GM12865 (cell line): ENCODE data around the gene SULT1B1.
A peak's percentile ranks its signal among the peaks of the same experiment; 100 is the strongest.

Experiments used
- DNase-seq: peaks from one replicate; pipeline ENCODE4 v3.0.0; 2010; ENCODE audit warnings: low read depth
- H3K4me3 ChIP-seq: 2 replicates; pipeline ENCODE4 v1.5.1; 2011; ENCODE audit warnings: mild to moderate bottlenecking, low read depth, low read length, control low read depth
- CTCF ChIP-seq: IDR thresholded peaks from 2 replicates; pipeline ENCODE4 v1.5.1; 2011; ENCODE audit warnings: low read length, control low read depth, low read depth, inconsistent platforms; ENCODE audit not compliant: insufficient read depth; ENCODE audit errors: missing control alignments

Gene SULT1B1

GRCh38 chr4:69760455-69760854 lies at the start of gene SULT1B1:
Gene SULT1B1, minus strand, starts transcription at chr4:69760620. Its CDS starts 5,403 bp downstream, at chr4:69755217.
- no peak for TF ChIP-seq CTCF
- peak; percentile 15 for DNase-seq
- H3K4me3 ChIP-seq: no peak within 1 kb of the TSS

- no peak for TF ChIP-seq CTCF
- no peak for DNase-seq
- H3K4me3 ChIP-seq: no peak overlapping the region
Measured at GRCh38 chr4:69800599-69800998, 40.2 kb upstream of the SULT1B1 start.

GRCh38 chr4:69799337-69799736 lies 38.9 kb upstream of the SULT1B1 start:
- no peak overlapping the region for H3K4me3 ChIP-seq
- no peak for TF ChIP-seq CTCF
- no peak for DNase-seq

GRCh38 chr4:69793732-69794131 lies 33.3 kb upstream of the SULT1B1 start:
- H3K4me3 ChIP-seq: no peak overlapping the region
- no peak for TF ChIP-seq CTCF
- DNase-seq: no peak

- no peak for DNase-seq
- no peak for TF ChIP-seq CTCF
- no peak overlapping the region for H3K4me3 ChIP-seq
Measured at GRCh38 chr4:69787879-69788278, 27.5 kb upstream of the SULT1B1 start.

GRCh38 chr4:69786547-69786946 lies 26.1 kb upstream of the SULT1B1 start:
- H3K4me3 ChIP-seq: no peak overlapping the region
- no peak for TF ChIP-seq CTCF
- no peak for DNase-seq

GRCh38 chr4:69785211-69785831 lies 24.9 kb upstream of the SULT1B1 start:
- DNase-seq: no peak
- H3K4me3 ChIP-seq: no peak overlapping the region
- TF ChIP-seq CTCF: no peak
